Uterus (tissue), 2 donors: ENCODE results near the gene TP53I11.

ENCODE experiments used
- CTCF ChIP-seq, 4 experiments: fragments of 200-600 bp in 2 of 4; fragments of 450-650 bp in 2 of 4; sonication (generic) in 2 of 4; IDR thresholded peaks; one replicate each; pipeline ENCODE4 v1.5.1; 2016 to 2019; ENCODE audit warnings: antibody characterized with exemption in 4 of 4, mild to moderate bottlenecking in 2 of 4, moderate library complexity in 1 of 4
- POLR2A ChIP-seq, 2 donors: fragments of 450-650 bp; IDR thresholded peaks; one replicate each; pipeline ENCODE4 v1.6.1; 2016; ENCODE audit warnings: antibody characterized with exemption in 2 of 2, mild to moderate bottlenecking in 1 of 2, moderate library complexity in 1 of 2

- TF ChIP-seq CTCF (IDR thresholded peaks at IDR 0.05), result no peak
- TF ChIP-seq POLR2A (IDR thresholded peaks at IDR 0.05), result no peak
Observed at GRCh38 chr11:44923806-44924205, 26.9 kb downstream of the TP53I11 start.
